Stimulated activated CD8-positive, alpha-beta memory T cell treated with anti-CD3 and anti-CD28 coated beads, Interleukin-4, amount 100 ng/mL, for 48 hours (primary cell): ENCODE data around the gene POLR1C.
A peak's percentile ranks its signal among the peaks of the same experiment; 100 is the strongest.
"Not testable (repeated sequence)": the region's sequence is repeated elsewhere in the genome, so short reads cannot be mapped to it uniquely, and the experiment has no call there.

ENCODE experiments used
- DNase-seq: peaks from one replicate; pipeline ENCODE4 v3.0.0-alpha.2; 2020

POLR1C gene

GRCh38 chr6:43493230-43493629 lies 23.7 kb upstream of the POLR1C start:
- DNase-seq, result no peak

GRCh38 chr6:43493833-43494232 lies 23.1 kb upstream of the POLR1C start:
- DNase-seq, result no peak

- no peak for DNase-seq
Measured at GRCh38 chr6:43494321-43494720, 22.6 kb upstream of the POLR1C start.

- DNase-seq, result no peak
Measured at GRCh38 chr6:43494766-43495165, 22.1 kb upstream of the POLR1C start.

GRCh38 chr6:43495409-43495941 lies 21.4 kb upstream of the POLR1C start:
- DNase-seq, result no peak

- DNase-seq, result no peak
Measured at GRCh38 chr6:43496370-43497128, 20.3 kb upstream of the POLR1C start.

- DNase-seq, result no peak
Measured at GRCh38 chr6:43497129-43497396, 19.8 kb upstream of the POLR1C start.

- DNase-seq, result no peak
Measured at GRCh38 chr6:43497689-43498088, 19.2 kb upstream of the POLR1C start.

- not testable (repeated sequence) for DNase-seq
Measured at GRCh38 chr6:43498291-43498690, 18.6 kb upstream of the POLR1C start.

GRCh38 chr6:43499028-43499815 lies 17.7 kb upstream of the POLR1C start:
- no peak for DNase-seq

- DNase-seq, result no peak
Measured at GRCh38 chr6:43500921-43501320, 16.0 kb upstream of the POLR1C start.

- no peak for DNase-seq
Measured at GRCh38 chr6:43502666-43503065, 14.2 kb upstream of the POLR1C start.

GRCh38 chr6:43503443-43503842 lies 13.4 kb upstream of the POLR1C start:
- DNase-seq, result no peak

GRCh38 chr6:43504756-43505593 lies 11.9 kb upstream of the POLR1C start:
- DNase-seq, result no peak

GRCh38 chr6:43505718-43506117 lies 11.2 kb upstream of the POLR1C start:
- DNase-seq, result no peak

GRCh38 chr6:43506171-43506570 lies 10.7 kb upstream of the POLR1C start:
- no peak for DNase-seq

GRCh38 chr6:43506667-43507471 lies 10.0 kb upstream of the POLR1C start:
- peak; percentile 89 for DNase-seq

- no peak for DNase-seq
Measured at GRCh38 chr6:43508481-43509141, 8.3 kb upstream of the POLR1C start.

GRCh38 chr6:43509142-43509983 lies 7.5 kb upstream of the POLR1C start:
- no peak for DNase-seq

GRCh38 chr6:43509984-43510826 lies 6.7 kb upstream of the POLR1C start, which contains the start of gene LRRC73:
Gene LRRC73 (minus strand): TSS chr6:43510346. CDS start chr6:43509785, 561 bp downstream.
- DNase-seq, result peak; percentile 87
